CD4-positive, alpha-beta T cell (primary cell): ENCODE measurements around the gene RAB27A. TPM values are rescaled to one million over a fixed set of nuclear protein-coding genes. Genes with fewer than 3 reads are reported as not detected.

ENCODE experiments used
- ATAC-seq: fragments of 200-7000 bp; cut with Tn5 transposase; one replicate; pipeline ENCODE4 v1.10.0; 2022; ENCODE audit warnings: mild to moderate bottlenecking; ENCODE audit not compliant: poor library complexity
- CTCF ChIA-PET: fragments of 350-600 bp; sonication (Branson Sonifier 250); formaldehyde crosslinking; loops from one replicate; lab custom pipeline; 2021; ENCODE audit warnings: antibody characterized with exemption, inconsistent platforms; lab: Charles Lee
- POLR2A ChIA-PET: fragments of 350-600 bp; sonication (Branson Sonifier 250); formaldehyde crosslinking; loops from one replicate; lab custom pipeline; 2021; ENCODE audit warnings: antibody characterized with exemption, inconsistent platforms; lab: Charles Lee
- DNase-seq, 14 experiments: peaks; one replicate each; pipeline ENCODE4 v3.0.0-alpha.2; 2013 to 2020; ENCODE audit warnings: mixed read lengths in 2 of 14
- H3K27ac ChIP-seq, 2 donors: one replicate each; pipeline versions ENCODE4 v1.5.1 to v1.7.0; 2013; ENCODE audit warnings: low read length in 2 of 2, low read depth in 1 of 2, mild to moderate bottlenecking in 1 of 2
- H3K27me3 ChIP-seq, 2 experiments: 1 replicate in 1 of 2; 2 replicates in 1 of 2; pipeline versions ENCODE4 v1.6.1 to v1.7.0; 2013; ENCODE audit warnings: low read length in 2 of 2, control low read depth in 1 of 2, mild to moderate bottlenecking in 1 of 2, moderate library complexity in 1 of 2; ENCODE audit not compliant: insufficient read depth in 2 of 2, control insufficient read depth in 1 of 2
- H3K36me3 ChIP-seq: one replicate; pipeline ENCODE4 v1.6.1; 2013; ENCODE audit warnings: low read length, control low read depth; ENCODE audit not compliant: insufficient read depth
- H3K4me1 ChIP-seq: one replicate; pipeline ENCODE4 v1.6.1; 2013; ENCODE audit warnings: low read length, control low read depth; ENCODE audit not compliant: insufficient read depth
- H3K4me3 ChIP-seq: one replicate; pipeline ENCODE4 v1.5.1; 2013; ENCODE audit warnings: mild to moderate bottlenecking, low read length, moderate library complexity
- H3K9me3 ChIP-seq, 2 experiments: 1 replicate in 1 of 2; 2 replicates in 1 of 2; pipeline versions ENCODE4 v1.6.1 to v1.7.0; 2013; ENCODE audit warnings: low read length in 2 of 2, mild to moderate bottlenecking in 2 of 2, control low read depth in 1 of 2, moderate library complexity in 1 of 2; ENCODE audit not compliant: control insufficient read depth in 1 of 2, insufficient read depth in 1 of 2
- H3K27ac Mint-ChIP-seq: one replicate; pipeline ENCODE4 v1.8.0; 2020; ENCODE audit warnings: mixed read lengths
- H3K27me3 Mint-ChIP-seq: one replicate; pipeline ENCODE4 v1.8.0; 2021; ENCODE audit warnings: mixed read lengths
- H3K36me3 Mint-ChIP-seq: one replicate; pipeline ENCODE4 v1.8.0; 2021; ENCODE audit warnings: low read depth, mixed read lengths
- H3K4me1 Mint-ChIP-seq: one replicate; pipeline ENCODE4 v1.8.0; 2021; ENCODE audit warnings: low read depth, mixed read lengths
- H3K4me3 Mint-ChIP-seq: one replicate; pipeline ENCODE4 v1.8.0; 2020; ENCODE audit warnings: mild to moderate bottlenecking, mixed read lengths
- H3K9me3 Mint-ChIP-seq: one replicate; pipeline ENCODE4 v1.8.0; 2020; ENCODE audit warnings: mixed read lengths
- intact Hi-C, 2 experiments: fragments of 100-400 bp; cut with DNase I in 1 of 2; cut with micrococcal nuclease in 1 of 2; formaldehyde crosslinking; loops; one replicate each; pipeline versions ENCODE4 v1.15.1 to v1.9.0; 2023 to 2025; cut with DNase I, micrococcal nuclease
- total RNA-seq, 174 experiments: library from RNA in 2 of 174; stranded (reverse) in 2 of 174; gene quantifications; one replicate each; pipeline ENCODE4 v1.2.3 and lab custom pipeline; 2021 to 2026
- TF ChIP-seq, protein P1 (sequence below): fragments of 200-600 bp; IDR thresholded peaks from one replicate; pipeline ENCODE4 v1.8.0; 2022; ENCODE audit warnings: antibody characterized with exemption, mild to moderate bottlenecking

RAB27A gene
- total RNA-seq, 2 experiments from 2014 or later = 9.0 TPM

DNA sequence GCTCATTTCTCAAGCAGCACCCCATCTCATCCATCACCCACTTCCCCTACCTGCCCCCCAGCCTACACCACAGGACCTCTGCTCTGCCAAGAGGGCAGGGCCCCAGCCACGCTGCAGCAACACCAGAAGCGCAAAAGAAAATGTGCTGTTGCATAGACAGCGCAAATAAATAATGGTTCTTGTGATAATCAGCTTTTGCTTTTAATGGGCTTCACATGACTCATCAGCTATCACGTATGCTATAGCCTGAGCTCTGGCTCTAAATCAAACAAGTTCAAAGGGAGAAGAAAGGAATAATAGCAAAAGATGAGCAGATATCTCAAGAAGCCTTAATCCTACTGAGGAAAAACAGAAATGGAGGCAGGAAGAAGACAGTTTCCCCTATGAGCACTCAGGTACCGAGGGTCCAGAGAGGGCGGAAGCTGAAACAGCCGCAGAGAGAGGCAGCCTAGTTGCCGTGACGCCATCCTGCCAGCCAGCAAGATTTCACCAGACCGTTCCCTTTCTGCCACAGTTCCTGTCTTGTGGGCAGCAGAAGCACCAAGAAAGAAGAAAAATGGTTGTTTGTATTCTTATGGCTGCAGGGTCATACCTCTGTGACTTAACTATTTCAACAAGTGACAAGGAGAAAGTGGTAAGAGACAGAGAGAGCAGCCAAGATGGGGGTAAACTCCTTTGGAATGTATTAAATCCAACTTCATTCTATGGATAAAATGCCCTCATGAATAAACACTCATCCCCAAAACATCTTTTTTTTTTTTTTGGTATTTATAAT is 22.0 kb downstream of the RAB27A start:
- ATAC-seq (peak; percentile 90), DNase-seq (peak; percentile 51 to 92 (median 66))
- intact Hi-C loops = loop anchor here in 1 of 2 experiments (2.0 kb wide), 1 partner anchor 21 kb away; the partner anchor contains the start of gene RAB27A
- peaks cover 4% of the 10 kb centered on the region for H3K36me3 ChIP-seq
- Mint-ChIP-seq H3K27ac (peak overlapping the region; percentile 89), H3K36me3 (peaks cover 27% of the 10 kb centered on the region), H3K4me1 (peaks cover 60% of the 10 kb centered on the region), H3K9me3 (no peaks in the 10 kb centered on the region), H3K27me3 (no peaks in the 10 kb centered on the region), H3K4me3 (peak overlapping the region; percentile 70)
- ChIA-PET POLR2A (interaction anchor here (0.6 to 2.5 kb wide), 16 partner anchors 10 to 140 kb away, joined by 3 to 37 read pairs (median 6); partner anchors contain the start of genes CCPG1, PIERCE2, PIGB and PIGBOS1), CTCF (interaction anchor here (0.7 to 2.0 kb wide), 9 partner anchors 9 to 168 kb away, joined by 3 to 5 read pairs (median 3); no protein-coding TSS in a partner anchor)
- H3K27me3 ChIP-seq = no peaks in the 10 kb centered on the region
- H3K4me3 ChIP-seq = peak overlapping the region; percentile 45
- peaks cover 42% of the 10 kb centered on the region for H3K4me1 ChIP-seq
- peak overlapping the region; percentile 52 to 82 for H3K27ac ChIP-seq
- TF ChIP-seq, protein P1, sequence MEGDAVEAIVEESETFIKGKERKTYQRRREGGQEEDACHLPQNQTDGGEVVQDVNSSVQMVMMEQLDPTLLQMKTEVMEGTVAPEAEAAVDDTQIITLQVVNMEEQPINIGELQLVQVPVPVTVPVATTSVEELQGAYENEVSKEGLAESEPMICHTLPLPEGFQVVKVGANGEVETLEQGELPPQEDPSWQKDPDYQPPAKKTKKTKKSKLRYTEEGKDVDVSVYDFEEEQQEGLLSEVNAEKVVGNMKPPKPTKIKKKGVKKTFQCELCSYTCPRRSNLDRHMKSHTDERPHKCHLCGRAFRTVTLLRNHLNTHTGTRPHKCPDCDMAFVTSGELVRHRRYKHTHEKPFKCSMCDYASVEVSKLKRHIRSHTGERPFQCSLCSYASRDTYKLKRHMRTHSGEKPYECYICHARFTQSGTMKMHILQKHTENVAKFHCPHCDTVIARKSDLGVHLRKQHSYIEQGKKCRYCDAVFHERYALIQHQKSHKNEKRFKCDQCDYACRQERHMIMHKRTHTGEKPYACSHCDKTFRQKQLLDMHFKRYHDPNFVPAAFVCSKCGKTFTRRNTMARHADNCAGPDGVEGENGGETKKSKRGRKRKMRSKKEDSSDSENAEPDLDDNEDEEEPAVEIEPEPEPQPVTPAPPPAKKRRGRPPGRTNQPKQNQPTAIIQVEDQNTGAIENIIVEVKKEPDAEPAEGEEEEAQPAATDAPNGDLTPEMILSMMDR = no peak
- H3K9me3 ChIP-seq = no peaks in the 10 kb centered on the region

DNA sequence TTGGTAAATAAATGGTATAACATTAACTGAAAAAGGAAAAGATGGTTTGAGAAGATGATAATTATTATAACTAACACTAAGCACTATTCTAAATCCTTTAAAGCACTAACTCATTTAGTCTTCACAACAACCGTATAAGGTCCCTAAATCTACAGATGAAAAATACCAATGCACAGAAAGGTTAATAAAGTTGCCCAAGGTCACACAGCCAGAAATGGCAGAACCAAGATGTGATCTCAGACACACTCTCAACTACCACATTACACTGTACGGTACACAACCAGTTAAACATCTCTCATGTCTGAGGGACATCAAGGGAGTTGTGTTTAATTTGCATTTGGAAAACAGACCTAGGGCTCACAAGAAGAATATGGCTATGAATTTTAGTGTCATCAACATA is 23.1 kb downstream of the RAB27A start:
- H3K4me3 ChIP-seq = no peak overlapping the region
- ChIA-PET POLR2A (interaction anchor here (0.6 to 2.5 kb wide), 14 partner anchors 11 to 142 kb away, joined by 3 to 37 read pairs (median 8); partner anchors contain the start of genes CCPG1, PIERCE2, PIGB and PIGBOS1), CTCF (interaction anchor here (1.0 to 1.3 kb wide), 3 partner anchors 16 to 49 kb away, joined by 3 to 4 read pairs (median 4); no protein-coding TSS in a partner anchor)
- H3K27me3 ChIP-seq = no peaks in the 10 kb centered on the region
- intact Hi-C loops = no loop called here
- peaks cover 58% of the 10 kb centered on the region for H3K4me1 Mint-ChIP-seq
- DNase-seq (no peak), ATAC-seq (no peak)
- TF ChIP-seq, protein P1 = no peak
- peaks cover 4% of the 10 kb centered on the region for H3K36me3 ChIP-seq
- H3K9me3 Mint-ChIP-seq = no peaks in the 10 kb centered on the region
- H3K27ac ChIP-seq = peak overlapping the region; percentile 52 to 82
- peaks cover 42% of the 10 kb centered on the region for H3K4me1 ChIP-seq
- H3K9me3 ChIP-seq = no peaks in the 10 kb centered on the region
- H3K27ac Mint-ChIP-seq = peak overlapping the region; percentile 89
- peaks cover 31% of the 10 kb centered on the region for H3K36me3 Mint-ChIP-seq
- H3K4me3 Mint-ChIP-seq = peak overlapping the region; percentile 32
- no peaks in the 10 kb centered on the region for H3K27me3 Mint-ChIP-seq

DNA sequence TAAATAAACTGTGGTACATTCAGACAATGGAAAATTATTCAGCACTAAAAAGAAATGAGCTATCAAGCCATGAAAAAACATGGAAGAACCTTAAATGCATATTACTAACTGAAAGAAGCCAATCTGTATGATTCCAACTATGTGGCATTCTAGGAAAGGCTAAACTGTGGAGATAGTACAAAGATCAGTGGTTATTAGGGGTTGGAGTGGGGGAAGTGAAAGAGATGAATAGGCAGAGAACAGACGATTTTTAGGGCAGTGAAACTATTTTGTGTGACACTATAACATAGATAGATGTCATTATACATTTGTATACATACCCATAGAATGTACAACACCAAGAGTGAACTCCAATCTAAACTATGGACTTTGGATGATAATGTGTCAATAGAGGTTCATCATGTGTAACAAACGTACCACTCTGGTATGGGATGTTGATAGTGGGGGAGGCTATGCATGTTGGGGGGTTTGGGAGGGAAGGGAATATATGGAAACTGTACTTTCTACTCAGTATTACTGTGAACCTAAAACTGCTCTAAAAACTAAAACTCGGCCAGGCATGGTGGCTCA is 29.0 kb downstream of the RAB27A start:
- CTCF ChIA-PET = no interaction called here
- no peaks in the 10 kb centered on the region for H3K9me3 Mint-ChIP-seq
- POLR2A ChIA-PET = no interaction called here
- ATAC-seq = no peak
- no peak overlapping the region for H3K4me3 Mint-ChIP-seq
- Histone ChIP-seq H3K27ac (no peak overlapping the region), H3K27me3 (no peaks in the 10 kb centered on the region), H3K36me3 (peaks cover 2% of the 10 kb centered on the region), H3K9me3 (no peaks in the 10 kb centered on the region), H3K4me1 (peaks cover 22% of the 10 kb centered on the region), H3K4me3 (no peak overlapping the region)
- intact Hi-C loops = no loop called here
- H3K27me3 Mint-ChIP-seq = no peaks in the 10 kb centered on the region
- no peak for DNase-seq
- H3K36me3 Mint-ChIP-seq = peaks cover 31% of the 10 kb centered on the region
- TF ChIP-seq, protein P1 = no peak
- H3K4me1 Mint-ChIP-seq = peaks cover 38% of the 10 kb centered on the region
- H3K27ac Mint-ChIP-seq = no peak overlapping the region
